Peyer's patch (tissue), 4 donors: Measurements from ENCODE around the gene GNB1L. TPM values are rescaled to one million over a fixed set of nuclear protein-coding genes. Genes with fewer than 3 reads are reported as not detected.
A peak's percentile ranks its signal among the peaks of the same experiment; 100 is the strongest.

ENCODE experiments used
- DNase-seq, 3 donors: peaks; one replicate each; pipeline ENCODE4 v3.0.0-alpha.2; 2017 to 2019
- H3K27ac ChIP-seq, 4 donors: fragments of 200-600 bp; sonication (generic); one replicate each; pipeline ENCODE4 v1.5.1; 2016 to 2019
- H3K27me3 ChIP-seq, 2 donors: fragments of 200-600 bp; sonication (generic); one replicate each; pipeline ENCODE4 v1.5.1; 2019
- H3K36me3 ChIP-seq, 3 donors: fragments of 200-600 bp; sonication (generic); one replicate each; pipeline ENCODE4 v1.5.1; 2016 to 2019
- H3K4me1 ChIP-seq, 4 donors: fragments of 200-600 bp; sonication (generic); one replicate each; pipeline ENCODE4 v1.5.1; 2016 to 2019
- H3K4me3 ChIP-seq, 4 donors: fragments of 200-600 bp; sonication (generic); 1 replicate in 3 of 4; 2 replicates in 1 of 4; pipeline ENCODE4 v1.5.1; 2016 to 2019; ENCODE audit warnings: mild to moderate bottlenecking in 1 of 4
- H3K9me3 ChIP-seq, 4 donors: fragments of 200-600 bp; sonication (generic); one replicate each; pipeline ENCODE4 v1.5.1; 2016 to 2019; ENCODE audit warnings: mild to moderate bottlenecking in 1 of 4
- CTCF ChIP-seq, 6 experiments: fragments of 450-650 bp in 4 of 6; fragments of 200-600 bp in 2 of 6; sonication (generic) in 1 of 6; IDR thresholded peaks; one replicate each; pipeline ENCODE4 v1.5.1; 2017 to 2019; ENCODE audit warnings: antibody characterized with exemption in 6 of 6, mild to moderate bottlenecking in 3 of 6, moderate library complexity in 1 of 6
- POLR2A ChIP-seq, 2 donors: fragments of 450-650 bp; IDR thresholded peaks; one replicate each; pipeline ENCODE4 v1.5.1; 2017; ENCODE audit warnings: antibody characterized with exemption in 2 of 2, mild to moderate bottlenecking in 2 of 2, moderate library complexity in 2 of 2
- total RNA-seq, 4 donors: library from RNA; depleted of rRNA; stranded (reverse); fragments of >200 nt; gene quantifications; one replicate each; pipeline ENCODE4 v1.1.0, GENCODE V29; 2016

The GNB1L gene
- total RNA-seq, 4 donors from 2014 or later, result 3.1 to 6.6 (median 4.9) TPM

GRCh38 chr22:19866665-19867009 is 12.0 kb upstream of the GNB1L start:
- DNase-seq, result no peak
- Histone ChIP-seq H3K9me3 (no peaks in the 10 kb centered on the region), H3K27ac (no peak overlapping the region), H3K4me3 (no peak overlapping the region), H3K36me3 (no peaks in the 10 kb centered on the region), H3K27me3 (no peaks in the 10 kb centered on the region), H3K4me1 (no peaks in the 10 kb centered on the region)
- TF ChIP-seq POLR2A (IDR thresholded peaks at IDR 0.05) (no peak), CTCF (IDR thresholded peaks at IDR 0.05) (no peak)

- no peak for TF ChIP-seq CTCF (IDR thresholded peaks at IDR 0.05)
- no peak for TF ChIP-seq POLR2A (IDR thresholded peaks at IDR 0.05)
- no peaks in the 10 kb centered on the region for H3K4me1 ChIP-seq
- no peaks in the 10 kb centered on the region for H3K9me3 ChIP-seq
- H3K27ac ChIP-seq, result no peak overlapping the region
- H3K27me3 ChIP-seq, result no peaks in the 10 kb centered on the region
- peak in 1 of 3 donors; percentile 15 for DNase-seq
- no peak overlapping the region for H3K4me3 ChIP-seq
- H3K36me3 ChIP-seq, result no peaks in the 10 kb centered on the region
These were observed 10.6 kb upstream of the GNB1L start for GRCh38 chr22:19865141-19865829.

- no peak for DNase-seq
- Histone ChIP-seq H3K36me3 (no peaks in the 10 kb centered on the region), H3K4me1 (no peaks in the 10 kb centered on the region), H3K9me3 (no peaks in the 10 kb centered on the region), H3K27me3 (no peaks in the 10 kb centered on the region), H3K27ac (no peak overlapping the region), H3K4me3 (no peak overlapping the region)
- no peak for TF ChIP-seq POLR2A (IDR thresholded peaks at IDR 0.05)
- no peak for TF ChIP-seq CTCF (IDR thresholded peaks at IDR 0.05)
These were observed 9.9 kb upstream of the GNB1L start for GRCh38 chr22:19864538-19865106.

- H3K4me1 ChIP-seq, result no peaks in the 10 kb centered on the region
- H3K4me3 ChIP-seq, result no peak overlapping the region
- H3K27me3 ChIP-seq, result no peaks in the 10 kb centered on the region
- TF ChIP-seq CTCF (IDR thresholded peaks at IDR 0.05), result no peak
- TF ChIP-seq POLR2A (IDR thresholded peaks at IDR 0.05), result no peak
- no peaks in the 10 kb centered on the region for H3K9me3 ChIP-seq
- no peak for DNase-seq
- no peak overlapping the region for H3K27ac ChIP-seq
- H3K36me3 ChIP-seq, result no peaks in the 10 kb centered on the region
These were observed 8.9 kb upstream of the GNB1L start for GRCh38 chr22:19863571-19863970.

GRCh38 chr22:19862619-19863246 is 8.1 kb upstream of the GNB1L start:
- TF ChIP-seq CTCF (IDR thresholded peaks at IDR 0.05) (no peak), POLR2A (IDR thresholded peaks at IDR 0.05) (no peak)
- no peak for DNase-seq
- Histone ChIP-seq H3K4me1 (no peaks in the 10 kb centered on the region), H3K36me3 (no peaks in the 10 kb centered on the region), H3K27me3 (no peaks in the 10 kb centered on the region), H3K9me3 (no peaks in the 10 kb centered on the region), H3K27ac (no peak overlapping the region), H3K4me3 (no peak overlapping the region)
